Measurements from ENCODE around the gene CZIB.

DNA sequence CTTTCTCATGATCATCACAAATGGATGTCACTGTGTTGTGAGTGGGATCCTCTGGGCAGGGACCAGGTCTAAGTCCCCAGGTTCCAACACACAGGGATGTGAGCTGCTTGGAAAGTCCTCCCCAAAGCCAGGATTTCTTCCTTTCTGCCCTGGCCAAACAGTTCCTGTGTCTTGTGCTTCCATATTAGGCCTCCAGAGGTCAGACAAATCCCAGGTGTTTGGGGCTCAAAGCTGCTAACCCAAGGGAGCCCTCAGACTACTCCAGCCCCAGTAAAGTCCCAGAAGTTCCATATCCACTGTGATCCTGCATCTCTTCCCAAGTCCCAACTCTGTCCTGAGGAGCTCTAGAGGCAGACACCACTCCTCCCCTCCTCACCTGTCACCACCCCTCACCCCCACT lies 45.6 kb upstream of the CZIB start:
- TF ChIP-seq POLR2AphosphoS5 (IDR thresholded peaks at IDR 0.05) (no peak), POLR2A (IDR thresholded peaks at IDR 0.05) (no peak)
- TF ChIP-seq, protein P1, sequence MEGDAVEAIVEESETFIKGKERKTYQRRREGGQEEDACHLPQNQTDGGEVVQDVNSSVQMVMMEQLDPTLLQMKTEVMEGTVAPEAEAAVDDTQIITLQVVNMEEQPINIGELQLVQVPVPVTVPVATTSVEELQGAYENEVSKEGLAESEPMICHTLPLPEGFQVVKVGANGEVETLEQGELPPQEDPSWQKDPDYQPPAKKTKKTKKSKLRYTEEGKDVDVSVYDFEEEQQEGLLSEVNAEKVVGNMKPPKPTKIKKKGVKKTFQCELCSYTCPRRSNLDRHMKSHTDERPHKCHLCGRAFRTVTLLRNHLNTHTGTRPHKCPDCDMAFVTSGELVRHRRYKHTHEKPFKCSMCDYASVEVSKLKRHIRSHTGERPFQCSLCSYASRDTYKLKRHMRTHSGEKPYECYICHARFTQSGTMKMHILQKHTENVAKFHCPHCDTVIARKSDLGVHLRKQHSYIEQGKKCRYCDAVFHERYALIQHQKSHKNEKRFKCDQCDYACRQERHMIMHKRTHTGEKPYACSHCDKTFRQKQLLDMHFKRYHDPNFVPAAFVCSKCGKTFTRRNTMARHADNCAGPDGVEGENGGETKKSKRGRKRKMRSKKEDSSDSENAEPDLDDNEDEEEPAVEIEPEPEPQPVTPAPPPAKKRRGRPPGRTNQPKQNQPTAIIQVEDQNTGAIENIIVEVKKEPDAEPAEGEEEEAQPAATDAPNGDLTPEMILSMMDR (IDR thresholded peaks at IDR 0.05) = peak in 1 of 6 experiments; percentile 11
